ENCODE results near the gene ATXN7L3. TPM values are rescaled to one million over a fixed set of nuclear protein-coding genes. Genes with fewer than 3 reads are reported as not detected.
"Not testable (repeated sequence)": the region's sequence is repeated elsewhere in the genome, so short reads cannot be mapped to it uniquely, and the experiment has no call there.

ATXN7L3 gene
- polyA plus RNA-seq, 4 donors: 63.4 to 70.7 (median 67.5) TPM

DNA sequence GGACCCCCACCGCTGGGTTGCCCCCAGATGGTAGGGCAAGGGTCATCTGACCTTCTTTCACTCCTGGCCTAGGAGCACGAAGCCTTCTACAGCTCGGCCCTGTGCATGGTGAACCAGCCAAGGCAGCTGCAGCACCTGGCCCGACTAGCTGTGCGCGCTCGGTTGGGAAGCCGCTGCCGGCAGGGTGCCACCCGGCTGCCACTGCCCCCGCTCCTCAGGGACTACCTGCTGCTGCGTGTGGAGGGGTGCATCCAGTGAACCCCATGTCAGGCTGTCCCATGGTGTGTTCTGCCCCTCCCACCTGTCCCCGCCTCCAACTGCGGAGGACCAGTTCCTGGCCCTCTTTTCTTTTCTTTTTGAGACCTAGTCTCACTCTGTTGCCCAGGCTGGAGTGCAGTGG lies 21.6 kb downstream of the ATXN7L3 start:
- DNase-seq (ENCODE audit: low read depth in 4 of 4, low spot score in 2 of 4): no peak

DNA sequence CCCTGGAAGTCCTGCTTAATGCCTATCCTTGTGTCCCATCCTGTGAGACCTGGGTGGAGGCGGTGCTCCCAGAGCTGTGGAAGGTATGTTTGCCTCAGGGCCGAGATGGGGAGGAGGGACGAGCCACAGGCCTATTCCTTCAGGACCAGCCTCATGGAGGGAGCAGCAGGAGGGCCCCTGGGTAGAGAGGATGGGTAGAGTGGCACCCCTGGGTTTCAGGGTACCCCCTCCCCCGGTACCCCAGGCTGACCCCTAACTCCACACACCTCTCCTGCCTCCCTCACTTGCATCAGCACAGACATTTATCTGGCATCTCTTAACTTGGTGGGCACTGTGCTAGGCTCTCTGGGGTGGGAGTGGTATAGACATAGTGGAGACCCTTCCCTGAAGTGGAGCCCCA lies 22.0 kb downstream of the ATXN7L3 start:
- DNase-seq (ENCODE audit: low read depth in 4 of 4, low spot score in 2 of 4): no peak

DNA sequence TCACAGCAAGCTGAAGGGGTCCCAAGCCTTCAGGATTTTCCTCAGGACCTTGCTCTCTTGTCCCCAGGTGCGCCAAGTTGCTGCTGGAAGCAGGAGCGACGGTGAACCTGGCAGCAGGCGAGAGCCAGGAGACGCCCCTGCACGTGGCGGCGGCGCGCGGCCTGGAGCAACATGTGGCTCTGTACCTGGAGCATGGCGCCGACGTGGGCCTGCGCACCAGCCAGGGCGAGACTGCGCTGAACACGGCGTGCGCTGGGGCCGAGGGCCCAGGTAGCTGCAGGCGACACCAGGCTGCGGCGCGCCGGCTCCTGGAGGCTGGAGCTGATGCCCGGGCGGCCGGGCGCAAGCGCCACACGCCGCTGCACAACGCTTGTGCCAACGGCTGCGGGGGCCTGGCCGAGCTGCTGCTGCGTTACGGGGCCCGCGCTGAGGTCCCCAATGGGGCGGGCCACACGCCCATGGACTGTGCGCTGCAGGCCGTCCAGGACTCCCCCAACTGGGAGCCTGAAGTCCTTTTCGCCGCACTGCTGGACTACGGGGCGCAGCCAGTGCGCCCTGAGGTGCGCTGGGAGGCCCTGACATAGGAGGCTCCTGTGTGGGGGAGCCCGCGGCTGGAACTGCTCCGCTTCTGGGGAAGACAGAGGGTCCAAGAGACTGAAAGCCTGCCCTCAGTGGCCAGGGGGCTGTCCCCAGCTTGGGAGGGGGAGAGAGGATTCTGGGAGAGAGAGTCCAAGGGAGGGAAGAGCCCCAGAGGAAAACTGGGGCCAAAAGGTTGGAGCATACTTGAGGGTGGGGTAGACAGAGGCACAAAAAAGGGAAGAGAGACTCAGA lies 22.8 kb downstream of the ATXN7L3 start:
- no peak for DNase-seq (ENCODE audit: low read depth in 4 of 4, low spot score in 2 of 4)

DNA sequence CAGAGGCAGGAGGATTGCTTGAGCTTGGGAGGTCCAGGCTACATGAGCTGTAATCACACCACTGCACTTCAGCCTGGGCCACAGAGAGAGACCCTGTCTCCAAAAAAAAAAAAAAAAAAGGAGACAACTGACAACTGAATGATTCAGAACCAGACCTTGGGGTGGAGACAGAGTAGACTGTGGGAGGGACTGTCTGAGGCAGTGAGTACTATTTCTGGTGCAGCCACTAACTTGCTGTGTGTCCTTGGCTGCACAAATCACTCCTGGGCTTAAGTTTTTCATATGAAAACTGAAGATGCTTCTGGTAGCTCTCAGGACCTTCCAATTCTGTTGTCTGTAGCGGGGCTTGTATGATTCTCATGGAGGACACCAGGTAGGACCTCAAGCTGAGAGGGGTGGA lies 23.4 kb downstream of the ATXN7L3 start:
- no peak for DNase-seq (ENCODE audit: low read depth in 4 of 4, low spot score in 2 of 4)

DNA sequence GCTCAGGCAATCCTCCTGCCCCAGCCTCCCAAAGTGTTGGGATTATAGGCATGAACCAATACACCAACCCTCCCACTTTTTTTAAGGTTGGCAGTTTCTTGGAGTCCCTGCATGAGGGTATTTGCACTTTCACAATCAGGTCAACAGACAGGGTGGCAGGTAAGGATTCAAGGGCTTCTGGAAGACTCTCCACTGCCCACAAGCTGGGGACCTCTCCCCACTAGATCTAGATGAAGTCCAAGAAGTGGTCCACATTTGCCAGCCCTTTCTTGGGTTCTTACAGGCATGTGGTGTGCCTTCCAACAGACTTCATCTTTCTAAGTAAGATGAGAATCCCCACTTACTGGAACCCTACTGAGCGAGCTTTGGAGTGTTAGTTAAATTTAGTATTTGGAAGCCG lies 25.3 kb downstream of the ATXN7L3 start:
- no peak for DNase-seq (ENCODE audit: low read depth in 4 of 4, low spot score in 2 of 4)

DNA sequence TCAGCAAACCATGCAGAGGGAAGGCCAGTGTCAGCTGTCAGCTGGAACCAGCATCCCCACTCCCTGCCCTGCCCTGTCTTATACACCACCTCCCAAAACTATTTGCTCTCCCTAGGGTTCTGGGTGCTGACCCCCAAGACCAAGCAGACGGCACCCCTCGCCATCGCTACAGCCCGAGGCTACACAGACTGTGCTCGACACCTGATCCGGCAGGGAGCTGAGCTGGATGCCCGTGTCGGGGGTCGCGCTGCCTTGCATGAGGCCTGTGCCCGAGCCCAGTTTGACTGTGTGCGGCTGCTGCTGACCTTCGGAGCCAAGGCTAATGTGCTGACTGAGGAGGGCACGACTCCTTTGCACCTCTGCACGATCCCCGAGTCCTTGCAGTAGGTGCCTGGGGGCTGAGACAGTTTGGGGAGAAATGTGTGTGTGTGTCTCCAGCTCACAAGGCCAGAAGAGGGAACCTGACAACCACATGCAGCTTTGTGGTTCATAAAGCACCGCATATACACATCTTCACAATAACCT lies 27.7 kb downstream of the ATXN7L3 start:
- no peak for DNase-seq (ENCODE audit: low read depth in 4 of 4, low spot score in 2 of 4)

DNA sequence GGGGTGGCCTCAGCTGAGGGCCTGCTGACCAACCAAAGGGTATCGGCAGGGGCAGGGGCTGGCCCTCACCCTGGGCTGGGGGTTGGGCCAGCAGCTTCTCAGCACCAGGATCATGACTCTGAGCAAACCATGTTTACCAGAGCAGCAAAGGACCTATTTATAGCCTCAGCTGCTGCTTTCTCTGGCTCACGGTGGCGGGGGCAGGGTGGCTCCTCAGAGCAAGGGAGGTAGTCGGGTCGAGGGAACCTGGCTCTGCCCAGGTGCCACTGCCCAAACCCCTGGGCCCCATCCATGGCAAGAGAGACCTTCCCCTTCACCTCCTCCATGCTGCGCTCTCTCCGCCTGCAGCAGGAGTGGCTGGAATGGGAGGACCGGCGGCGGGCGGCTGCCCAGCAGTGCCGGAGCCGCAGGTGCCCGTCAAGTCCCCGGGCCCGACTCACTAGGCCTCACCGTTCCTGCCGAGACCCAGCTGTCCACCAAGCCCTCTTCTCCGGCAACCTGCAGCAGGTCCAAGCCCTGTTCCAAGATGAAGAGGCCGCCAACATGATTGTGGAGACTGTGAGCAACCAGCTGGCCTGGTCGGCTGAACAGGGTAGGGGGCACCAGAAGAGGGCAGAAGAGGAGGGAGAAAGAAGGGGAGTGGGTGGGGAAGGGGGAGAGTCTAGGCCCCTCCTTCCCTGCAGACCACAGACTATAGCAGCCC lies 29.0 kb downstream of the ATXN7L3 start, which contains the start of gene ASB16:
TSS of gene ASB16 (plus strand) at position 206 of the 703 bp plus-strand sequence. CDS start at position 292, 86 bp downstream.
- peak in 1 of 4 donors; percentile 13 for DNase-seq (ENCODE audit: low read depth in 4 of 4, low spot score in 2 of 4)

DNA sequence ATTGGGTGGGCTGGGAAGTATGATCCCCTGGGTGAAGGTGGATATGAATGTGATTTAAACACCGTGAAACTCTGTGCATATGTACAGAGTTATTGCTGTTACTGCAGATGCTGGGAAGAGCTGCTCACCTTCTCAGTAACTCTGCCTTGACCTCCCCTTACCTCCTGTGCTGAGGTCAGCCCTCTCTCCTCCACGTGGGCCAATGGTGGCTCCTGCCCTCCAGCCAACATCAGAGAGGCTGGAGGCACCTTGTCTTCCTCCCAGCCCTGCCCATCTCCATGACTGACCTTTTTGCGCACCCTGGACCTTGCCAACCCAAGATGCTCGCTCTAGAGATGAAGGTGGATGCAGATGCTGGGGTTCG lies 29.6 kb downstream of the ATXN7L3 start:
- DNase-seq (ENCODE audit: low read depth in 4 of 4, low spot score in 2 of 4): no peak

DNA sequence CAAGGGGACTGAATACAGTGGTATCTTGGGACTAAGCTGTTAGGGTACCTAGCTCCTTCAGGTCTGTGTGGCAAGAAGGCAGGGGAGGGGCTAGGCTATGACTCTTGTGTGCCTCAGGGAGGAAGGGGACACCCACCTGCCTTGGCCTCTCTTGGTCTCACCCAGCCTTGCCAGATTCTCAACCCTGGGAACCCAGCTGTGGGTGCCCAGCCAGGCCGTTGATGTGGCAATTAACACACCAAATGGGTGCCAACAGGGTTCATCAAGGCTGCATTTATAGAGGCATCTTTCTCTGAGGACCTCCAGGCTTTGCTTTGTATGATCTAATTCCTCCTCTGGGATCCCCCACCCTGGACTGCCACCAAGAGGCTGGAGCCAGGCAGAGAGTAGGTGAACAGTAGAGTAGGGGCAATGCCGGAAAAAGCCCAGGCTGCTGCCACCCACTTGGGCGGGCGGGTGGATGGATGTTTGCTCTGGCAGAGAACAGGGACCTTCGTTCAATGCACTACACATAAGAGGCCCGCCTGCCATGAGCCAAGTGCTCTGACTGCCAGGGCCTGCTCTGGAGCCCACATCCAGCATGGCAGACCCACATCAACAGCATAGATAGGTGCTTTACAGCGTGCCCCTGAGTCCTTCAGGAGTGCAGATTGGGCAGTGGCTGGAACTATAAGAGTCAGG lies 32.4 kb downstream of the ATXN7L3 start:
- DNase-seq (ENCODE audit: low read depth in 4 of 4, low spot score in 2 of 4): no peak

DNA sequence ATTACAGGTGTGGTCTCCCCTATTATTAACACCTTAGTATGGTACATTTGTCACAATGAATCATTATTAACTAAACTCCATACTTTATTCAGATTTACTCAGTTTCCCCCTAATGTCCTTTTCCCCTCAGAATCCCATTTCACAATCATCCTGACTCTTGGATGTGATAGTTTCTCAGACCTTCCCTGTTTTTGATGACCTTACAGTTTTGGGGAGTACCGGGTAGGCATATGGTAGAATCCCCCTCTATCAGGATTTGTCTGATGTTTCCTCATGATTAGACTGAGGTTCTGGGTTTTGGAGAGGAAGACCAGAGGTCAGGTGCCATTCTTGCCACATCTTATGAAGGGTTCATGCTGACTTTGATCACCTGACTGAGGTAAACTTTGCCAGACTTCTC lies 35.2 kb downstream of the ATXN7L3 start:
- no peak for DNase-seq (ENCODE audit: low read depth in 4 of 4, low spot score in 2 of 4)

DNA sequence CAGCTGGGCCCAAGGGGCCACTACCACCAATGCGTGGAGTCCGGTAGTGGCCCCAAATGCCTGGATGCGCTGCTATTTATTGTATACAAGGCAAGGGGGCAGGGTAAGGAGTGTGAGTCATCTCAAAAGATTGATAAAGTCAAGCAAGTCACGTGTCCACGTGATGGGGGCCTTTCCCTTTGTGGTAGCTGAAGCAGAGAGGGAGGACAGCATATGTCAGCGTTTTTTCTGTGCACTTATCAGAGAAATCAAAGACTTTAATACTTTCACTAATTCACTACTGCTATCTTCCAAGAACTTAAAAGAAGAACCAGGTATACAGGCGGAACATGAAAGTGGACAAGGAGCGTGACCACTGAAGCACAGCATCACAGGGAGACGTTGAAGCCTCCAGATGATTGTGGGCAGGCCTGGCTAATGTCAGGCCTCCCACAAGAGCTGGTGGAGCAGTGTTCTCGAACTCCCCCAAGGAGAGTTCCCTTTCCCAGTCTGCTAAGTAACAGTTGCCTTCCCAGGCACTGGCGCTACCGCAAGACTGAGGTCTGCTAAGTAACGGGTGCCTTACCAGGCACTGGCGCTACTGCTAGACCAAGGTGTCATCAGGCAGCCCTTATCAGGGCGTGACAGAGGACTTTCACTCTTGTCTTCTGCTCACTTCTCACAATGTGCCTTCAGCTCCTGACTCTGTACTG lies 40.0 kb downstream of the ATXN7L3 start:
- DNase-seq (ENCODE audit: low read depth in 4 of 4, low spot score in 2 of 4): no peak

DNA sequence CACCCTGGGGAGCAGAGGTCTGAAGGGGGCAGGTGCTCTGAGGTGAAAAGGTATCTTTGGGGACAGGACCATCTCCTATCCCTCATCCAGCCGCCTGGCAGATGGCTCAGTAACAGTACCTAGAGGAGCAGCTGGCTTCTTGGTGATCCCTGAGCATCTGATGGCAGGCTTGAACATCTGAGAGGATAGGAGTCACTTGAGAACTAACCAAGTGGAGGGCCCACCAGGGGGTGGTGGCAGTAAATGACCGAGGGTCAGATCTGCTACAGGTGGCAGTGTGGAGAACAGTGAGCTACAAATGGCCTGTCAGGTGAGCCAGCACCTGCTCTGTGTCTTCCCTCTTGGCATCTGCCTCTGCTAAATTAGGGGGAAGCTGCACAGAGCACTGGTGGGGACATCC lies 44.2 kb downstream of the ATXN7L3 start:
- DNase-seq (ENCODE audit: low read depth in 4 of 4, low spot score in 2 of 4): no peak

DNA sequence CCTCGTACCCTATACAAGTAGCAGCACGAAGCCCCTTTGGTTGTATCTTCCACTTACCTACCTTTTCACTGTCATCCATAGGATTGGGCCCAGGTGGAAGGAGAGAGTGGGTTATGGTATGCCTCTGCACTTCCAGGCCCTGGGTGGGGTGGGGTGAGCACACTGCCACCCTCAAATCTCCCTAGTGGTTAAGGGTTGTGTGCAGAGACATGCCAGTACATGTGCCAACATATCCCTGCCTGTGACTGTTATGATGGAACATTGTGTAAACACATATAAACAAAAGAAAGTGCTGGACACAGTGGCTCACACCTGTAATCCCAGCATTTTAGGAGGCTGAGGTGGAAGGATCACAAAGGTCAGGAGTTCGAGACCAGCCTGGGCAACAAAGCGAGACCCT lies 46.8 kb downstream of the ATXN7L3 start:
- DNase-seq (ENCODE audit: low read depth in 4 of 4, low spot score in 2 of 4): no peak

DNA sequence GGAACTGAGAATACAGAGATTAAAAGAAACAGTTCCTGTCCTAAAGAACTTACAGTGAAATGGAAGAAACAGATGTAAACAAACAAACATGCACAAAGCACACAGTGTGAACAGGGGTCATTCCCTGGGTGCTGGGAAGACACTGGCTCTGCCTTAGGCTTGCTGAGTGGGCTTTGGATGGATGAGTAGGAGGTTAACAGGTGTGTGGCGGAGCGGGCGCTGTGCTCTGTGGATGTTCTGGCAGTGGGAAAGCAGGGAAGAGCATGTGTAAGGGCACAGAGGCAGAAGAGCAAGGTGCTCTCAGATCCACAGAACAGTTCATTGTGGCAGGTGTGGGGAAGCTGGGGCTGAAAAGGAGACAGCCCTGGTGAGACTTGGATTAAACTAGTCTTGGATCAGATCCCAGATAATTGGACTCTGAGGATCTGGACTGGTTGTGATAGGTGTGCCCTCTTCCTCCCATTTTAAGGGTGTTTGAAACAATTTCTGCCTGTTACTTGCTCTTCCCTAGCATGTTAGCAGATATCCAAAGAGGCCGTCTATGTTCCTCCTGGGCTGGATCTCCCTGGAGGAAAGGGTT lies 49.8 kb downstream of the ATXN7L3 start:
- DNase-seq (ENCODE audit: low read depth in 4 of 4, low spot score in 2 of 4): no peak

DNA sequence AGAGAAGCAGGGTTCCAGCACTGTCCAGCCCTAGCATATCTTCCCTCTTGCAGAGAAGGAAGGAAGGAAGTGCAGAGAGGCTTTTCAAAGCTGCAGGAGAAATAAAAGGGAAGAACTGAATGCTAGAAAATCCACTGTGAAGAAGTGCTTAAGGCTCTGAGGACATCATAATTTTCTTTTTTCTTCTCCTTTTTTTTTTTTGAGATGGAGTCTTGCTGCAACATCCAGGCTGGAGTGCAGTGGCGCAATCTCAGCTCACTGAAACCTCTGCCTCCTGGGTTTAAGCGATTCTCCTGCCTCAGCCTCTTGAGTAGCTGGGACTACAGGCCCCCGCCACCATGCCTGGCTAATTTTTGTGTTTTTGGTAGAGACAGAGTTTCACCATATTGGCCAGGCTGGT lies 50.6 kb downstream of the ATXN7L3 start:
- DNase-seq (ENCODE audit: low read depth in 4 of 4, low spot score in 2 of 4): not testable (repeated sequence)

DNA sequence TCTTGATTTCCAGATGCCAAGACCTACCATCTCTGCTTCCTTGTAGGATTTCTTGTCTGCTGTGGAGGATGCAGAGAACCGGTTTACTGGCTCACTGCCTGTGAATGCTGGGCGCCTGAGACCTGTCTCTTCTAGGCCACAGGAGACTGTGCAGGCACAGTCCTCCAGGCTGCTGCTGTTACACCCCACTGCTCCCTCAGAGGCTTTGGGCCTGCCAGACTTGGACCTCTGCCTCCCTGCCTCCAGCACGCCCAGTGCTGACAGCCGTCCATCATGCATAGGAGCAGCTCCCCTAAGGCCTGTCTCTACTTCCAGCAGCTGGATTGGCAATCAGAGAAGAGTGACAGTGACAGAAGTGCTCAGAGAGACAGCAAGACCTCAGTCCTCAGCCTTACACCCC lies 51.9 kb downstream of the ATXN7L3 start:
- no peak for DNase-seq (ENCODE audit: low read depth in 4 of 4, low spot score in 2 of 4)

DNA sequence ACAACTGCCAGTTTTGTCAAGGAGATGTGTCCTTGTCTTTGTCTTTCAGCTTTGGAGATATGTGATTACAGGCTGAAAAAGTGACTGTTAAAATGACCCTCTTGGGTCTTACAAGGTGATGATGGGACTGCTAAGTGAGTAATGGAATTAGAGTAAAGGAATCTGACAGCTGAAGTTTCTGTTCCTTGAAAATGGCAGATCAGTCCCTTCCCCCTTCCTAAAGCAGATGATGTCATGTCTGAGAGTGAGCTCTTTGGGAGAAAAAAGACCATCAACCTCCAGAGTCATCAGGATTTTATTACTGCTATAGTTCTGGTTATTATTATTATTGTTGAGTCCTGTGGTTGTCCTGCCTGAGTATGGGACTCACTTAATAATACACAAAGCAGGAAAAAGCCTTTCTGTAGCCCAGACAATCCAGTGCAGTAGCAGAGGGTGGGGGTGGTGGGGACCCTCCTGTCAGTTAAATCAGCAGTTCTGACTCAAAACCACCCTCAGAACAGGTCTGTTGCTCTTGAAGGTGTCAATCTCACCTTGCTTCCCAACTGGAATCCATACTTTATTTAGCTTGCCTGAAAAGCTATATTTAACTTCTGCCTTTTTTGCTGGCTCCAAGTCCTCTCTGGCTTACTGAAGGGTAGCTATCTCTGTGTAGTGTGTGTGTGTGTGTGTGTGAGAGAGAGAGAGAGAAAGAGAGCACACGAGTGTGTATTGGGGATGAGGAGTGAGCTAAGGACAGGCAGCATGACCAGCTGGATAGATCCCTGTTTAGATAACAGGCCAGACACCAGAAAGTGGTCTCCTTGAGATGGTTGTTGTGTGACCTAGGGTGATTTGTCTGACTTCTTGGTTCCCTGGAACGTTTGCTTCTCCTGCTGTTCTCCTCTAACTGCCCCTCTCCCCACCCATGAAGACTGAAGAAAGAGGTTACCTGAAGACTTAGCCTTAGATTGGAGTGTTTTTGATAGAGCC lies 53.0 kb downstream of the ATXN7L3 start:
- DNase-seq (ENCODE audit: low read depth in 4 of 4, low spot score in 2 of 4): no peak

DNA sequence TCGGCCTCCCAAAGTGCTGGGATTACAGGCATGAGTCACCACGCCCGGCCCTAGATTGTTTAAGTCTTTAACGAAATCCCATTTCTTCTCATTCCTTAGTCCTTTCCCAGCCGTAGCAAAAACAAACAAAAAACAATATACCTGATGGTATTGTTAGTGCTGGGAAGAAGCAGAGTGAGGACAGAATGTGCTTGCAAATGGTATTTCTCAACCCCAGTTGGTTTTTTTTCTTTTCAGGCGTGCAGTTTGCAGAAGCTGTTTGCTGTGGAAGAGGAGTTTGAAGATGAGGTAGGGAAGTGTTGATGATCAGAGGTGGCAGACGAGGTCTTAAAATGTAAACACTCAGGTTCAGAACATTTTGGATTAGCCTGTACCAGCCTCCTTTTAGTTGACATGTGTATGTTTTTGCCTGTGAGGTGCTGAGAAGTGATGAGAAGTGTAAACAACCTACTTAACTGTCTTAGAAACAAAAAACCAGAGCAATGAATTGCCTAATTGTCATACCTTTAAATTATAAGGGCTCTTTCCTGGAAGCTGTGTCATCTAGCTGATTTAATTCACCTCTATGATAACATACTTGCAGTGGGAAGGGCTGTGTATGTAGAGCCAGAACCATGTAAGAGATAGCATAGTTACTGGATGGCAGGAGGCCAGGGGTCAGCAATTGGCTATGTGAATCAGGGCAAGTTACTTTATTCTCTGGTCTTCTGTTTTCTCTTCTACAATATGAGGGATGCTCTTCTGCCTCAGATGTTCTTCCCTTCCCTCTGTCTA lies 54.5 kb downstream of the ATXN7L3 start:
- no peak for DNase-seq (ENCODE audit: low read depth in 4 of 4, low spot score in 2 of 4)
